B cell (primary cell): ENCODE measurements around the gene KRTAP10-5. TPM values are rescaled to one million over a fixed set of nuclear protein-coding genes. Genes with fewer than 3 reads are reported as not detected.

Experiments
- ATAC-seq: fragments of 200-7000 bp; cut with Tn5 transposase; one replicate; pipeline ENCODE4 v1.10.0; 2021; ENCODE audit warnings: low read depth, mild to moderate bottlenecking, moderate number of reproducible peaks, moderate library complexity
- CTCF ChIA-PET: fragments of 350-600 bp; sonication (Branson Sonifier 250); formaldehyde crosslinking; loops from one replicate; lab custom pipeline; 2021; ENCODE audit warnings: antibody characterized with exemption, inconsistent platforms; lab: Charles Lee
- POLR2A ChIA-PET: fragments of 350-600 bp; sonication (Branson Sonifier 250); formaldehyde crosslinking; loops from one replicate; lab custom pipeline; 2021; ENCODE audit warnings: antibody characterized with exemption; lab: Charles Lee
- DNase-seq: peaks from one replicate; pipeline ENCODE4 v3.0.0; 2013
- H2AFZ ChIP-seq: 2 replicates; pipeline ENCODE4 v1.6.1; 2012; ENCODE audit warnings: mild to moderate bottlenecking, low read depth, low read length; ENCODE audit not compliant: insufficient read depth, poor library complexity, severe bottlenecking
- H3K27ac ChIP-seq, 2 donors: 1 replicate in 1 of 2; 2 replicates in 1 of 2; pipeline ENCODE4 v1.5.1; 2012 to 2013; ENCODE audit warnings: low read length in 2 of 2, mild to moderate bottlenecking in 2 of 2, moderate library complexity in 1 of 2
- H3K27me3 ChIP-seq, 4 experiments: fragments of 200-600 bp in 1 of 4; sonication (generic) in 1 of 4; replicated peaks in 1 of 4; 1 replicate in 2 of 4; 2 replicates in 2 of 4; pipeline versions ENCODE4 v1.6.1 to v1.7.0; 2013 to 2016; ENCODE audit warnings: low read length in 3 of 4, mild to moderate bottlenecking in 2 of 4, mixed read lengths in 1 of 4, moderate library complexity in 1 of 4; ENCODE audit not compliant: insufficient read depth in 4 of 4, control insufficient read depth in 3 of 4; ENCODE audit errors: control extremely low read depth in 1 of 4
- H3K36me3 ChIP-seq, 2 experiments: replicated peaks in 1 of 2; 1 replicate in 1 of 2; 2 replicates in 1 of 2; pipeline versions ENCODE4 v1.6.1 to v1.7.1; 2013; ENCODE audit warnings: low read length in 1 of 2; ENCODE audit not compliant: insufficient read depth in 2 of 2, control insufficient read depth in 1 of 2; ENCODE audit errors: control extremely low read depth in 1 of 2, extremely low read depth in 1 of 2
- H3K4me1 ChIP-seq, 2 donors: fragments of 200-600 bp in 1 of 2; sonication (generic) in 1 of 2; 1 replicate in 1 of 2; 2 replicates in 1 of 2; pipeline versions ENCODE4 v1.5.1 to v1.6.1; 2013 to 2017; ENCODE audit warnings: low read length in 2 of 2; ENCODE audit not compliant: control insufficient read depth in 2 of 2, insufficient read depth in 2 of 2
- H3K4me2 ChIP-seq: replicated peaks from 2 replicates; pipeline ENCODE3; 2012; ENCODE audit warnings: mild to moderate bottlenecking, low read depth, low read length; ENCODE audit not compliant: poor library complexity, severe bottlenecking
- H3K4me3 ChIP-seq, 5 experiments: fragments of 200-600 bp in 1 of 5; sonication (generic) in 1 of 5; 1 replicate in 3 of 5; 2 replicates in 2 of 5; pipeline versions ENCODE4 v1.5.1 to v1.7.0; 2011 to 2016; ENCODE audit warnings: low read length in 4 of 5, mild to moderate bottlenecking in 4 of 5, low read depth in 2 of 5, control low read depth in 1 of 5, moderate library complexity in 1 of 5; ENCODE audit not compliant: insufficient read depth in 1 of 5; ENCODE audit errors: control extremely low read depth in 1 of 5, extremely low read depth in 1 of 5
- H3K79me2 ChIP-seq: fragments of 200-600 bp; sonication (generic); one replicate; pipeline ENCODE4 v1.6.0; 2016; ENCODE audit warnings: low read length; ENCODE audit not compliant: control insufficient read depth, insufficient read depth
- H3K9ac ChIP-seq: fragments of 200-600 bp; sonication (generic); 2 replicates; pipeline ENCODE4 v1.6.1; 2017; ENCODE audit warnings: mild to moderate bottlenecking, low read length, moderate library complexity
- H3K9me3 ChIP-seq, 3 donors: one replicate each; pipeline versions ENCODE4 v1.6.1 to v1.7.1; 2013; ENCODE audit warnings: low read length in 2 of 3; ENCODE audit not compliant: control insufficient read depth in 2 of 3, insufficient read depth in 1 of 3; ENCODE audit errors: control extremely low read depth in 1 of 3
- H4K20me1 ChIP-seq: 2 replicates; pipeline ENCODE4 v1.6.0; 2012; ENCODE audit warnings: mild to moderate bottlenecking, low read length; ENCODE audit not compliant: insufficient read depth, control insufficient read depth, poor library complexity, severe bottlenecking
- H3K27ac Mint-ChIP-seq: one replicate; pipeline ENCODE4 v1.8.0; 2021; ENCODE audit warnings: mixed read lengths
- H3K27me3 Mint-ChIP-seq: one replicate; pipeline ENCODE4 v1.8.0; 2021; ENCODE audit warnings: mixed read lengths
- H3K4me1 Mint-ChIP-seq: one replicate; pipeline ENCODE4 v1.8.0; 2021; ENCODE audit warnings: mixed read lengths
- H3K4me3 Mint-ChIP-seq: one replicate; pipeline ENCODE4 v1.8.0; 2021; ENCODE audit warnings: mixed read lengths
- H3K9me3 Mint-ChIP-seq: one replicate; pipeline ENCODE4 v1.8.0; 2022; ENCODE audit warnings: mixed read lengths; ENCODE audit not compliant: insufficient read depth
- EZH2 ChIP-seq: IDR thresholded peaks from 2 replicates; pipeline ENCODE4 v1.6.1; 2012; ENCODE audit warnings: borderline replicate concordance, low read depth, mild to moderate bottlenecking, moderate library complexity, low read length; ENCODE audit not compliant: insufficient read depth, poor library complexity, severe bottlenecking
- WGBS: methylation state at CpG from one replicate; pipeline ENCODE4 v1.1.5; 2013; ENCODE audit warnings: missing lambda C conversion rate; ENCODE audit not compliant: insufficient coverage; 5-methylcytosine and 5-hydroxymethylcytosine counted together
- intact Hi-C: fragments of 100-400 bp; cut with micrococcal nuclease; formaldehyde crosslinking; loops from one replicate; pipeline ENCODE4 v1.10.0; 2022
- polyA plus RNA-seq: library from polyadenylated mRNA; depleted of rRNA; stranded (reverse); fragments of >200 nt; gene quantifications from 2 replicates; pipeline ENCODE4 v1.2.3, GENCODE V29; 2012
- total RNA-seq, 2 donors: library from RNA; stranded (reverse); fragments of 120-200 nt in 1 of 2; gene quantifications; 1 replicate in 1 of 2; 2 replicates in 1 of 2; pipeline versions ENCODE4 v1.2.3 to v1.2.4, GENCODE V29; 2013 to 2022
- TF ChIP-seq, protein P1 (sequence below): fragments of 200-600 bp; IDR thresholded peaks from one replicate; pipeline ENCODE4 v1.8.0; 2022; ENCODE audit warnings: antibody characterized with exemption, mild to moderate bottlenecking

KRTAP10-5 gene
- total and polyA plus RNA-seq, 2 donors (not counting 1 experiment from before 2014, with no cell fraction given): not detected

GRCh38 chr21:44614961-44615391 lies 34.6 kb upstream of the KRTAP10-5 start:
- DNase-seq: no peak
- Histone ChIP-seq H3K27me3 (peaks cover 0 to 3% (median 1%) of the 10 kb centered on the region in 4 experiments), H3K9me3 (peaks cover 0 to 44% (median 16%) of the 10 kb centered on the region in 3 donors), H3K4me2 (no peak overlapping the region), H3K4me3 (no peak overlapping the region), H4K20me1 (no peaks in the 10 kb centered on the region), H2AFZ (no peak overlapping the region), H3K36me3 (no peaks in the 10 kb centered on the region), H3K9ac (no peak overlapping the region), H3K4me1 (peaks cover 11 to 13% of the 10 kb centered on the region in 2 donors), H3K27ac (no peak overlapping the region), H3K79me2 (no peaks in the 10 kb centered on the region)
- no peak overlapping the region for H3K4me3 Mint-ChIP-seq
- H3K27me3 Mint-ChIP-seq: peaks cover 4% of the 10 kb centered on the region
- H3K27ac Mint-ChIP-seq: no peak overlapping the region
- peaks cover 14% of the 10 kb centered on the region for H3K4me1 Mint-ChIP-seq
- ATAC-seq: no peak
- 90% methylated on average over 21 of the region's 28 CpGs for WGBS
- POLR2A ChIA-PET: no interaction called here
- CTCF ChIA-PET: interaction anchor here (0.6 kb wide), 1 partner anchor 480 kb away, joined by 3 read pairs; no protein-coding TSS in a partner anchor
- intact Hi-C loops: no loop called here
- TF ChIP-seq, protein P1, sequence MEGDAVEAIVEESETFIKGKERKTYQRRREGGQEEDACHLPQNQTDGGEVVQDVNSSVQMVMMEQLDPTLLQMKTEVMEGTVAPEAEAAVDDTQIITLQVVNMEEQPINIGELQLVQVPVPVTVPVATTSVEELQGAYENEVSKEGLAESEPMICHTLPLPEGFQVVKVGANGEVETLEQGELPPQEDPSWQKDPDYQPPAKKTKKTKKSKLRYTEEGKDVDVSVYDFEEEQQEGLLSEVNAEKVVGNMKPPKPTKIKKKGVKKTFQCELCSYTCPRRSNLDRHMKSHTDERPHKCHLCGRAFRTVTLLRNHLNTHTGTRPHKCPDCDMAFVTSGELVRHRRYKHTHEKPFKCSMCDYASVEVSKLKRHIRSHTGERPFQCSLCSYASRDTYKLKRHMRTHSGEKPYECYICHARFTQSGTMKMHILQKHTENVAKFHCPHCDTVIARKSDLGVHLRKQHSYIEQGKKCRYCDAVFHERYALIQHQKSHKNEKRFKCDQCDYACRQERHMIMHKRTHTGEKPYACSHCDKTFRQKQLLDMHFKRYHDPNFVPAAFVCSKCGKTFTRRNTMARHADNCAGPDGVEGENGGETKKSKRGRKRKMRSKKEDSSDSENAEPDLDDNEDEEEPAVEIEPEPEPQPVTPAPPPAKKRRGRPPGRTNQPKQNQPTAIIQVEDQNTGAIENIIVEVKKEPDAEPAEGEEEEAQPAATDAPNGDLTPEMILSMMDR: no peak
- TF ChIP-seq EZH2: no peak
- H3K9me3 Mint-ChIP-seq: peaks cover 12% of the 10 kb centered on the region

DNA sequence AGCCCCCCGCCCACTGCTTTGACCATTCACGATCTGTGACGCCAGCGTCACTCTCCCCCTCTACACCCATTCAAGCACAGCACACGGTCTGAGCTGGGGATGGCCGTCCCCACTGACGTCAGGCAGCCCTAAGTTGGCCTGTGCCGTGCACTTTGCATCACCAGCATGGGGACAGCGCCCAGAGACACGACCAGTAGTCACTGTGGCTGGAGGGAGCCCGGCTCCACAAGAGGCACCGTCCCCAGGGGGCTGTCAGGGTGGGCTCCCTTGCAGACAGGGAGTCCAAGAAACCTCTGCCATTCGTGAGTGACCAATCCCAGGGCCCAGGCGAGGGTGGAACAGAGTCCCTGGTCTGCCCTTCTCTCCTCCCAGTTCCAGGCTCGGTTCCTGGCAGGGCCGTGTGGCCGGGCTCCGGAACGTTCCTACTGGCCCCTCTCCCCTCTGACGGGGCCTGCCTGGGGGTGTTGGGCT lies 33.8 kb upstream of the KRTAP10-5 start:
- H3K9ac ChIP-seq: no peak overlapping the region
- TF ChIP-seq EZH2: no peak
- TF ChIP-seq, protein P1: no peak
- H4K20me1 ChIP-seq: no peaks in the 10 kb centered on the region
- H3K9me3 ChIP-seq: peaks cover 2 to 45% (median 22%) of the 10 kb centered on the region in 3 donors
- H3K27ac ChIP-seq: no peak overlapping the region
- no peak overlapping the region for H3K27ac Mint-ChIP-seq
- no peak overlapping the region for H3K4me3 ChIP-seq
- intact Hi-C loops: no loop called here
- peaks cover 12% of the 10 kb centered on the region for H3K4me1 Mint-ChIP-seq
- CTCF ChIA-PET: no interaction called here
- peaks cover 10 to 11% of the 10 kb centered on the region in 2 donors for H3K4me1 ChIP-seq
- H3K4me2 ChIP-seq: no peak overlapping the region
- H3K27me3 Mint-ChIP-seq: peaks cover 4% of the 10 kb centered on the region
- DNase-seq: no peak
- WGBS: 79% methylated on average over 14 of the region's 20 CpGs
- POLR2A ChIA-PET: no interaction called here
- peaks cover 0 to 3% (median 1%) of the 10 kb centered on the region in 4 experiments for H3K27me3 ChIP-seq
- ATAC-seq: no peak
- no peak overlapping the region for H3K4me3 Mint-ChIP-seq
- peaks cover 13% of the 10 kb centered on the region for H3K9me3 Mint-ChIP-seq
- no peaks in the 10 kb centered on the region for H3K79me2 ChIP-seq
- no peaks in the 10 kb centered on the region for H3K36me3 ChIP-seq
- no peak overlapping the region for H2AFZ ChIP-seq
